Thyroid gland (tissue), 4 donors: ENCODE results near the gene SGCD. TPM values are rescaled to one million over a fixed set of nuclear protein-coding genes. Genes with fewer than 3 reads are reported as not detected.

Experiments used
- DNase-seq, 2 donors: peaks; one replicate each; pipeline ENCODE4 v3.0.0-alpha.2; 2019
- H3K27ac ChIP-seq, 3 donors: fragments of 200-600 bp; sonication (generic); 1 replicate in 2 of 3; 2 replicates in 1 of 3; pipeline ENCODE4 v1.5.1; 2016 to 2019; ENCODE audit warnings: mild to moderate bottlenecking in 1 of 3, moderate library complexity in 1 of 3
- H3K27me3 ChIP-seq: fragments of 200-600 bp; sonication (generic); one replicate; pipeline ENCODE4 v1.5.1; 2019
- H3K36me3 ChIP-seq, 2 donors: fragments of 200-600 bp; sonication (generic); one replicate each; pipeline ENCODE4 v1.5.1; 2016 to 2019
- H3K4me1 ChIP-seq, 2 donors: fragments of 200-600 bp; sonication (generic); one replicate each; pipeline ENCODE4 v1.5.1; 2017 to 2019
- H3K4me3 ChIP-seq, 3 donors: fragments of 200-600 bp; sonication (generic); replicated peaks in 1 of 3; 1 replicate in 2 of 3; 2 replicates in 1 of 3; pipeline ENCODE4 v1.5.1; 2016; ENCODE audit warnings: mild to moderate bottlenecking in 1 of 3
- H3K9me3 ChIP-seq: fragments of 200-600 bp; sonication (generic); one replicate; pipeline ENCODE4 v1.5.1; 2017
- POLR2A ChIP-seq, 2 donors: fragments of 450-650 bp; IDR thresholded peaks; one replicate each; pipeline ENCODE4 v1.6.1; 2017; ENCODE audit warnings: antibody characterized with exemption in 2 of 2, mild to moderate bottlenecking in 2 of 2, moderate library complexity in 1 of 2
- WGBS, 2 donors: methylation state at CpG; one replicate each; pipeline ENCODE4 v1.1.5; 2017; 5-methylcytosine and 5-hydroxymethylcytosine counted together
- intact Hi-C: fragments of 100-400 bp; cut with DNase I; formaldehyde crosslinking; loops from one replicate; pipeline ENCODE4 v1.15.1; 2023
- total RNA-seq, 4 donors: library from RNA; depleted of rRNA; stranded (reverse); fragments of >200 nt; gene quantifications; one replicate each; pipeline ENCODE4 v1.2.3, GENCODE V29; 2016
- TF ChIP-seq, protein P1 (sequence below), 6 experiments: fragments of 200-600 bp in 3 of 6; fragments of 450-650 bp in 3 of 6; sonication (generic) in 3 of 6; IDR thresholded peaks; one replicate each; pipeline ENCODE4 v1.5.1; 2016 to 2019; ENCODE audit warnings: antibody characterized with exemption in 6 of 6, mild to moderate bottlenecking in 2 of 6, inconsistent platforms in 1 of 6, moderate library complexity in 1 of 6

Gene SGCD
- total RNA-seq, 4 donors from 2014 or later: 7.4 to 20.1 (median 9.2) TPM

DNA sequence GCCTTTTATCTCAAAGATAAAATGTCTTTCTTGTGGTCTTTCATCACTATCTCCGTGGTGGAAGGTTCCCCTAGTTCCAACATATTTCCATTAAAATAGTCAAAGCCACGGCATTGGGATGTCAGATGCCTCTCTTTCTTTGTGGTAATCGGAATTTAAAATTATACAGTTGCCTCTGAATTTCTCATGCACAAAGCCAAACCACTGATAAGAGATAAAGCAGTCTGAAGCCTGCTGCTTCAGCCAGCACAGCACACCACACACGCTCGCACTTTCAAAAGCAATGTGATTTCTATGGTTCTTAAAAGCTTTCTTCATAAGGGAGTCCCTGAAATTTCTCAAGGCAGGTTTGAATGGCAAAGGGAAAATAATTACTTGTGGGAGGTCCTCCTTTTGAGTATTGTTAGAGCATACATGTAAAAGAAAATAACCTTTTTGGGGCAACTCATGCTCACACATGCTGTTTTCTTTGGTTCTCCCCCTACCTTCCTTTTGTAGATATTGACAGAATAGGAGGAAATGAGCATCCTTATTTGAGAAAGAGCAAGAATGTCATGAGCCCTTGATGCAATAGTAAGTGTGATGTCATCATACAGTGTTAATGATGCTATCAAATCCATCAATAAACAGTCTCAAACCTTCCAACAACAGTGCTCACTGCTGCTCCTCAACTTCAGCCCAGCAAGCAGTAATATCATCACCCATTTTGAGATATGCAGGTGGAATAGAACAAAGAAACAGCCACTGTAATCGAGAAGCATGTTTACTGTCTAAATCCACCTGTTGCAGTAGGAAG, 437.4 kb downstream of the SGCD start:
- TF ChIP-seq POLR2A (IDR thresholded peaks at IDR 0.05): no peak
- TF ChIP-seq, protein P1, sequence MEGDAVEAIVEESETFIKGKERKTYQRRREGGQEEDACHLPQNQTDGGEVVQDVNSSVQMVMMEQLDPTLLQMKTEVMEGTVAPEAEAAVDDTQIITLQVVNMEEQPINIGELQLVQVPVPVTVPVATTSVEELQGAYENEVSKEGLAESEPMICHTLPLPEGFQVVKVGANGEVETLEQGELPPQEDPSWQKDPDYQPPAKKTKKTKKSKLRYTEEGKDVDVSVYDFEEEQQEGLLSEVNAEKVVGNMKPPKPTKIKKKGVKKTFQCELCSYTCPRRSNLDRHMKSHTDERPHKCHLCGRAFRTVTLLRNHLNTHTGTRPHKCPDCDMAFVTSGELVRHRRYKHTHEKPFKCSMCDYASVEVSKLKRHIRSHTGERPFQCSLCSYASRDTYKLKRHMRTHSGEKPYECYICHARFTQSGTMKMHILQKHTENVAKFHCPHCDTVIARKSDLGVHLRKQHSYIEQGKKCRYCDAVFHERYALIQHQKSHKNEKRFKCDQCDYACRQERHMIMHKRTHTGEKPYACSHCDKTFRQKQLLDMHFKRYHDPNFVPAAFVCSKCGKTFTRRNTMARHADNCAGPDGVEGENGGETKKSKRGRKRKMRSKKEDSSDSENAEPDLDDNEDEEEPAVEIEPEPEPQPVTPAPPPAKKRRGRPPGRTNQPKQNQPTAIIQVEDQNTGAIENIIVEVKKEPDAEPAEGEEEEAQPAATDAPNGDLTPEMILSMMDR (IDR thresholded peaks at IDR 0.05): no peak
- Histone ChIP-seq H3K27ac (no peak overlapping the region), H3K4me3 (no peak overlapping the region), H3K36me3 (no peaks in the 10 kb centered on the region), H3K27me3 (no peaks in the 10 kb centered on the region), H3K4me1 (no peaks in the 10 kb centered on the region), H3K9me3 (no peaks in the 10 kb centered on the region)
- 75 to 87% methylated on average over 6 of the region's 6 CpGs for WGBS, 2 donors
- intact Hi-C loops: no loop called here
- DNase-seq: no peak

DNA sequence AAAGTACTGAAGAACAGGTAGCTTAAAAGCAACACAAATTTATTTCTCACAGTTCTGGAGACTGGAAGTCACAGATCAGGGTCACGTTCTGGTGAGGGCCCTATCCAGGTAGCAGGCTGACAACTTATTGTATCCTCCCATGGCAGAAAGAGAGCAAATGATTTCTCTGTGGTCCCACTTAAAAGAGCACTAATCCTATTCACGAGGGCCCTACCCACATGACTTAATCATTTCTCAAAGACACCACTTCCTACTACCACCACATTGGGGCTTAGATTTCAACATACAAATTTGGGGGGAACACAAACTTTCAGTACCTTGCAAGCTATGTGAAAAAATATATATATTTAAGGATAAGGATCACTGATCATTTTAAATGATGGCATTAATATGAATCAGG, 447.3 kb downstream of the SGCD start:
- H3K36me3 ChIP-seq: no peaks in the 10 kb centered on the region
- no peaks in the 10 kb centered on the region for H3K4me1 ChIP-seq
- 77 to 88% methylated on average over 2 of the region's 2 CpGs for WGBS, 2 donors
- DNase-seq: no peak
- H3K9me3 ChIP-seq: no peaks in the 10 kb centered on the region
- no peak for TF ChIP-seq POLR2A (IDR thresholded peaks at IDR 0.05)
- TF ChIP-seq, protein P1 (IDR thresholded peaks at IDR 0.05): no peak
- H3K4me3 ChIP-seq: no peak overlapping the region
- intact Hi-C loops: no loop called here
- no peaks in the 10 kb centered on the region for H3K27me3 ChIP-seq
- no peak overlapping the region for H3K27ac ChIP-seq

DNA sequence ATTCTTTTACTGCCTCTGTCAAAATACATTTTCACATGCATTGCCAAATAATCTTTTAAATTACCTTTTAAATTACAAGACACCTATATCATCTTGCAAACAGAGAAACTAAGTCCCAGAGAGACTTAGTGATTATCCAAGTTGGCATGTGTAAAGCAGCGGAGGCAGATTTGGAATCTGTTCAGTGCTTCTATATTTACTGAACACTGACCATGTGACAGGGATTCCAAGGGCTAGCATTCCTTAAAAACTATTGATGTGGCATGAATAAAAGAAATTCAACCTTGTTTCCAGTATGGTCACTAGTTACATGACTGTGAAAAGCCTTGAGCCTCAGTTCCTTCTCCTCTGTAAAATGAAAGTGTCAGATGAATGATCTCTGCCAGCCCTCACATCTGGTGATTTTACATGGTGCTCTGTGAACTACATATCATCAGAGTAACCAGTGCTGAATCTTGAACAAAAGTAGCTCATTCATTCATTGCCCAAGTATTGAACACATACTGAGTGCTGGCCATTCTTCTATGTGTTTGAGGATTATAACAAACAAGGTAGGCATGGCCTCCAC, 451.3 kb downstream of the SGCD start:
- Histone ChIP-seq H3K36me3 (no peaks in the 10 kb centered on the region), H3K4me3 (no peak overlapping the region), H3K4me1 (no peaks in the 10 kb centered on the region), H3K27me3 (no peaks in the 10 kb centered on the region), H3K9me3 (no peaks in the 10 kb centered on the region), H3K27ac (no peak overlapping the region)
- 79 to 97% methylated on average over 1 of the region's 1 CpG for WGBS, 2 donors
- TF ChIP-seq, protein P1 (IDR thresholded peaks at IDR 0.05): no peak
- no peak for TF ChIP-seq POLR2A (IDR thresholded peaks at IDR 0.05)
- intact Hi-C loops: no loop called here
- DNase-seq: no peak

GRCh38 chr5:156778752-156779151, 451.8 kb downstream of the SGCD start:
- Histone ChIP-seq H3K4me1 (no peaks in the 10 kb centered on the region), H3K27ac (no peak overlapping the region), H3K36me3 (no peaks in the 10 kb centered on the region), H3K9me3 (no peaks in the 10 kb centered on the region), H3K4me3 (no peak overlapping the region), H3K27me3 (no peaks in the 10 kb centered on the region)
- 78 to 88% methylated on average over 2 of the region's 2 CpGs for WGBS, 2 donors
- no peak for TF ChIP-seq POLR2A (IDR thresholded peaks at IDR 0.05)
- TF ChIP-seq, protein P1 (IDR thresholded peaks at IDR 0.05): no peak
- no peak for DNase-seq
- intact Hi-C loops: no loop called here

- 88 to 93% methylated on average over 4 of the region's 4 CpGs for WGBS, 2 donors
- no peak overlapping the region for H3K4me3 ChIP-seq
- no peaks in the 10 kb centered on the region for H3K27me3 ChIP-seq
- DNase-seq: no peak
- no peak overlapping the region for H3K27ac ChIP-seq
- TF ChIP-seq POLR2A (IDR thresholded peaks at IDR 0.05): no peak
- TF ChIP-seq, protein P1 (IDR thresholded peaks at IDR 0.05): no peak
- H3K36me3 ChIP-seq: no peaks in the 10 kb centered on the region
- no peaks in the 10 kb centered on the region for H3K4me1 ChIP-seq
- intact Hi-C loops: no loop called here
- H3K9me3 ChIP-seq: no peaks in the 10 kb centered on the region
These were observed 452.5 kb downstream of the SGCD start for GRCh38 chr5:156779436-156779835.
